ENCODE data around the gene JAK1. TPM values are rescaled to one million over a fixed set of nuclear protein-coding genes. Genes with fewer than 3 reads are reported as not detected.
"Not testable (repeated sequence)": the region's sequence is repeated elsewhere in the genome, so short reads cannot be mapped to it uniquely, and the experiment has no call there.

Gene JAK1
- total RNA-seq, 1 experiment from 2014 or later: 67.8 TPM

DNA sequence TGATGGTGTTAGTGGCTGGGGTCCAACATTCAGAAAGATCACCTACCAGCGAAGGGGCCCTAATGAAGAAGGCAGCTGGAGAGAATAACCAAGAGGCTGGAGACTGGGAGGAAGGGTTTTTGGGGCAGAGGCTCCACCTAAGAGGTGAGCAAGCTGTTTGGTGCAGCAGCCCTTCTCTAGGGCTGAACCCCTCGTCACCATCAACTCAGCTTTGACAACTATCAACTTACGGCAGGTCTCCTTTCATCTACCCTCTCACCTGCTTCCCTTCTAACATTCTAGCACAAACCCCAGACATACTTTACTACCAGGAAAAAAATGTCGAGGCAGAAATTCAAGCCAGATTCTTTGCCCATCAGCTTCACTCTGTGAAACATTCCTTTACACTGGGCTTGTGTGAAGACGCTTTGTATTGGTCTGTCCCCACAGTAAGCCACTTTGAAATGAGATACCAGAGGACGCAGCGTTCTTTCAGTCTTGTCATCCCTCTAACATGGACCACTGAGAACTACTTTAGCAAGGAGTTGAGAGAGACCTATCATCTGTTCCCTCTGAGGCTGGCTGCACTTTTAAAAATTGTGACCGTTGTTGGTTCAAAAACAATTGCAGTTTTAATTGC is 136.8 kb downstream of the JAK1 start:
- in situ Hi-C loops (cut with HindIII; ENCODE audit: low sequenced_read_pairs): no loop called here
- no peak for DNase-seq (ENCODE audit: low spot score)

DNA sequence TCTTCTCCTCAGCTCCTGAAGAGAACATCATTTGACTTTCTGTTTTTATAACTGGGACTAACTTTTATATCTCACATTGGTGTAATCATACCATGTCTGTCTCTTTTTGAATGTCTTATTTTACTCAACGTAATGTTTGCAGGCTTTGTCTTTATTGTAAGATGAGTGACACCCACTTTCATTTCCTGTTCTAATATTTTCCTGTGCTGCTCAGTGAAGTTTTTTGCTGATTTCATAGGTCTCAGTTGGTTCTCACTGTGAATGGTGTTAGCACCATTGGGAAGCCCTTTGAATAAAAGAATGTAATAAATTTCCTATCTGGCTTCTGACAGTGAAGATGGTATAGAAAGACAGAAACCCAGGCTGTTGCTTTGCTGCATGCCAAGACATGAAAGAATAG is 137.5 kb downstream of the JAK1 start:
- DNase-seq (ENCODE audit: low spot score): no peak

GRCh38 chr1:64826991-64827390 is 139.4 kb downstream of the JAK1 start:
- in situ Hi-C loops (cut with HindIII; ENCODE audit: low sequenced_read_pairs): no loop called here
- no peak for DNase-seq (ENCODE audit: low spot score)

More for the DNA sequence above, 137.5 kb downstream of the JAK1 start:
- in situ Hi-C loops (cut with HindIII; ENCODE audit: low sequenced_read_pairs): no loop called here

DNA sequence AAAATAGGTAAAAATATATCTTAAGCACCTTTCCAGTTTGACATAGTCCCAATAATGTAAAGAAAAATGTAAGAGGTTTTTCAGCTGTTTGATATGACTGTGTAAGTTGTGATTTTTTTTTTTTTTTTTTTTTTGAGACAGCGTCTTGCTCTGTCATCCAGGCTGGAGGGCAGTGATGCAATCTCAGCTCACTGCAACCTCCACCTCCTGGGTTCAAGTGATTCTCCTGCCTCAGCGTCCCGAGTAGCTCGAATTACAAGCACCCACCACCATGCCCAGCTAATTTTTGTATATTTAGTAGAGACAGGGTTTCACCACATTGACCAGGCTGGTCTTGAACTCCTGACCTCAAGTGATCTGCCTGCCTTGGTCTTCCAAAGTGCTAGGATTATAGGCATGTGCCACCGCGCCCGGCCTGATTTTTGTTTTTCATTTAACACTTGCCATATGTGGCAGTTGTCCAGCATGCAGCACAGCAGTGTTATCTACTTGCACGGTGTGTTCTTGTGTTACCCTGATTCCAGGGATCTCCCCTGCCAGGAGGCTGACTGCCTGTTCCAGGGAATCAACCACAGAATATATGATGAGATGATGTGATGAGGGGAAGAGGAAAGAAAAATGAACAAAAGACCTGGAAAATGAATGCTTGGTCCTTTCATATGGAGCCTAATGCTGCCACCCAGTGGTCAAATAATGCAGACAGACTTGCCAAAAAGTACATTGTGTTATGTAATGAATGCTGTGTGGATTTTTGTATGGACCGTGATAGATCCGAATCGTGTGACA is 142.5 kb downstream of the JAK1 start:
- DNase-seq (ENCODE audit: low spot score): peak; percentile 94
- in situ Hi-C loops (cut with HindIII; ENCODE audit: low sequenced_read_pairs): no loop called here

- in situ Hi-C loops (cut with HindIII; ENCODE audit: low sequenced_read_pairs): no loop called here
- DNase-seq (ENCODE audit: low spot score): peak; percentile 19
Measured at GRCh38 chr1:64822621-64823020, 143.7 kb downstream of the JAK1 start.

DNA sequence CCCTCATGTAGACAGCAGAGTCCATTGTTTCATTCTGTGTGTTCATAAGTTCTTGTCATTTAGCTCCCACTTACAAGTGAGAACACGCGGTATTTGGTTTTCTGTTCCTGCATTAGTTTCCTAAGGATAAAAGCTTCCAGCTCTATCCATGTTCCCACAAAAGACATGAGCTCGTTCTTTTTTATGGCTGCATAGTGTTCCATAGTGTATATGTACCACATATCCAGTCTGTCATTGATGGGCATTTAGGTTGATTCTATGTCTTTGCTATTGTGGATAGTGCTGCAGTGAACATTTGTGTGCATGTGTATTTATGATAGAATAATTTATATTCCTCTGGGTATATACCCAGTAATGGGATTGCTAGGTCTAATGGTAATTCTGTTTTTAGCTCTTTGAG is 145.8 kb downstream of the JAK1 start:
- DNase-seq (ENCODE audit: low spot score); in situ Hi-C loops (cut with HindIII; ENCODE audit: low sequenced_read_pairs): not testable (repeated sequence)

- DNase-seq (ENCODE audit: low spot score); in situ Hi-C loops (cut with HindIII; ENCODE audit: low sequenced_read_pairs): not testable (repeated sequence)
Measured at GRCh38 chr1:64817364-64817763, 149.0 kb downstream of the JAK1 start.

DNA sequence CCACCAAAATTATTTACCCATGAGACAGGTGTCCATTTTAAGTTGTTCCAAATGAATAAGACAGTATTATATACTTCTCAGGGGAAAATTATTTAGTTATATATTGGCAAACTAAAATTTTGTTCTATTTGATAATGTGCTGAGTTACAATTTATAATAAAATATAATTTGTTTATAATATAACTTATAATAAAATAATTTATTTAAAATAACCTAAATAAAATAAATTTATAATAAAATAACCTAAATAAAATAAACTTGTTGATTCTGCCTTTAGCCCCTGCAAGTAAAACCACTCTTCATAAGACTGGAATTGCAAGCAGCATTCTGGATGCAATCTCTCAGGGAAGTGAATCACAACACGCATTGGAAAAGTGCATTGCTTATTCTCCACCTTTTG is 151.9 kb downstream of the JAK1 start:
- in situ Hi-C loops (cut with HindIII; ENCODE audit: low sequenced_read_pairs): no loop called here
- DNase-seq (ENCODE audit: low spot score): no peak

GRCh38 chr1:64811131-64811530 is 155.2 kb downstream of the JAK1 start:
- in situ Hi-C loops (cut with HindIII; ENCODE audit: low sequenced_read_pairs): no loop called here
- no peak for DNase-seq (ENCODE audit: low spot score)

DNA sequence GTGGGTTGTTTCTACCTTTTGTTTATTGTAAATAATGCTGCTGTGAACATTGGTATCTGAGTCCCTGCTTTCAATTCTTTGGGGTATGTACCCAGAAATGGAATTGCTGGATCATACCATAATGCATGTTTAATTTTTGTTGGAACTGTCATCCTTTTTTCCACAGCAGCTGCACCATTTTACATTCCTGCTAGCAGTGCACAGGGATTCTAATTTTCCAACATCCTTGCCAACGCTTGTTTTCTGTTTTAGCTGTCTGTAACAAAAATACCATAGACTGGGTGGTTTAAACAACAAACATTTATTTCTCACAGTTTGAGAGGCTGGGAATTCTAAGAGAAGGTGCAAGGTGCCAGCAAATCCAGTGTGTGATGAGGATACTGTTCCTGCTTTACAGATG is 156.3 kb downstream of the JAK1 start:
- DNase-seq (ENCODE audit: low spot score): no peak
- in situ Hi-C loops (cut with HindIII; ENCODE audit: low sequenced_read_pairs): no loop called here

DNA sequence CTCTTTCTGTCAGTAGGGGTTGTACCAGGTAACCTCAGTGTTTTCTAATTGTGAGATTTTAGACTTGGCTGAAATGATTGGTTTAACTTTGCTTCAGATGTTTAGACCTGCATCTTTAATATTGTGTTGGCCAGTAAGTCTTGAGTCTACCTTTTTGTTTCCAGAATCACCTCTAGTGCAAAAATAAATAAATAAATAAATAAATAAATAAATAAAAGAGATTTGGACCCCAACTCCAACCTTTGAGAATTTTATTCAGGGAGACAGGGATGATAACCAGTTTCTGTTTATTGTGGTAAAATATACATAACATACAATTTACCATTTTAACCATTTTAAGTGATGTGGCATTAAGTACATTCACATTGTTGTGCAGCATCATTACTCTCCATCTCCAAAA is 157.0 kb downstream of the JAK1 start:
- in situ Hi-C loops (cut with HindIII; ENCODE audit: low sequenced_read_pairs): no loop called here
- no peak for DNase-seq (ENCODE audit: low spot score)

- DNase-seq (ENCODE audit: low spot score): no peak
- in situ Hi-C loops (cut with HindIII; ENCODE audit: low sequenced_read_pairs): no loop called here
Measured at GRCh38 chr1:64801851-64802523, 164.4 kb downstream of the JAK1 start.

GRCh38 chr1:64798872-64799271 is 167.5 kb downstream of the JAK1 start:
- in situ Hi-C loops (cut with HindIII; ENCODE audit: low sequenced_read_pairs): no loop called here

GRCh38 chr1:64790832-64791487 is 175.4 kb downstream of the JAK1 start:
- in situ Hi-C loops (cut with HindIII; ENCODE audit: low sequenced_read_pairs): no loop called here
- no peak for DNase-seq (ENCODE audit: low spot score)

More at GRCh38 chr1:64798872-64799271, 167.5 kb downstream of the JAK1 start:
- no peak for DNase-seq (ENCODE audit: low spot score)

Other genes starting within 250 kb of the JAK1 start
- gene RAVER2, start 221.5 kb downstream of the JAK1 start, total RNA-seq (2014; rRNA removed; shearing (Covaris generic)): 20.5 and 21.2 TPM in 2 replicates
- gene AK4, start 181.7 kb upstream of the JAK1 start, total RNA-seq (2014; rRNA removed; shearing (Covaris generic)): 4.8 and 14.3 TPM in 2 replicates